Measurements from ENCODE around the gene LRRC32.

The LRRC32 gene

GRCh38 chr11:76700177-76701100 lies 29.9 kb upstream of the LRRC32 start:
- no peak overlapping the region for H3K4me3 ChIP-seq
- H3K27ac ChIP-seq: peak overlapping the region in 11 of 21 experiments; percentile 3 to 82 (median 59)

GRCh38 chr11:76699451-76700091 lies 29.0 kb upstream of the LRRC32 start:
- no peak overlapping the region for H3K4me3 ChIP-seq
- peak overlapping the region in 6 of 21 experiments; percentile 4 to 62 (median 20) for H3K27ac ChIP-seq

GRCh38 chr11:76698321-76699043 lies 27.9 kb upstream of the LRRC32 start:
- H3K4me3 ChIP-seq: no peak overlapping the region
- peak overlapping the region in 2 of 21 experiments; percentile 46 to 62 for H3K27ac ChIP-seq

- no peak overlapping the region for H3K27ac ChIP-seq
- H3K4me3 ChIP-seq: no peak overlapping the region
These were observed 26.2 kb upstream of the LRRC32 start for GRCh38 chr11:76696756-76697155.

DNA sequence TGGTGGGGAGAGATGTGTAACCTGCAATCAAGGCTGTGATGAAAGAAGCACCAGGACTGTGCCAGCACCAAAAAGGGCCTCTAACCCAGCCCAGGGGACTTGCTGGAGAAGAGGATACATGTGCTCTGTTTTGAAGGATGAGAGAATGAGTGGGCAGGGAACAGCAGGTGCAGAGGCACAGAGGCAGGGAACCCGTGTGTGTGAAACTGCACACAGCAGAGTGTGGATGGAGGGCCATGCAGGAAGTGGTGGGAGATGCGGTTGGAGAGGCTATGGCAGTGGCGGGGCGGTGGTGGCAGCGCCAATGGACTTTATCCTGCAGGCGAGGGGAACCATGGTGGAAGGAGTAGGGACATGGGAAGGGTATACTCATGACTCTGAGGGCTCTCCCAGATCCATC lies 25.2 kb upstream of the LRRC32 start:
- no peak overlapping the region for H3K4me3 ChIP-seq
- no peak overlapping the region for H3K27ac ChIP-seq

DNA sequence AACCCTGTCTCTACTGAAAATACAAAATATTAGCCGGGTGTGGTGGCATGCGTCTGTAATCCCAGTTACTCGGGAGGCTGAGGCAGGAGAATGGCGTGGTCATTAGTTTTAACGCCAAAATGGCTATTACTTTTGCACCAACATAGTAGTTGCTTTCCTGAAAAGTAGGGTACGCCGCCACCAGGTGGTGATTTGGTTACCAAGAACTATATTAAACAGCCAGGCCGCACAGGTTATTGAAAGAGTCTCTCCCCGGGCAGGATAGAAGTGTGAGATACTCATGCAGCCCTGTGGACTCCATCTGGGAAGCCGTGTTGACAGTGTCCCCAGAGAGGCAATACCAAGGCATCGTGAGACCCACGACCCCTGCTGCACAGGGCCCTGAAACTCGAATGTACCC lies 24.6 kb upstream of the LRRC32 start:
- no peak overlapping the region for H3K4me3 ChIP-seq
- no peak overlapping the region for H3K27ac ChIP-seq

DNA sequence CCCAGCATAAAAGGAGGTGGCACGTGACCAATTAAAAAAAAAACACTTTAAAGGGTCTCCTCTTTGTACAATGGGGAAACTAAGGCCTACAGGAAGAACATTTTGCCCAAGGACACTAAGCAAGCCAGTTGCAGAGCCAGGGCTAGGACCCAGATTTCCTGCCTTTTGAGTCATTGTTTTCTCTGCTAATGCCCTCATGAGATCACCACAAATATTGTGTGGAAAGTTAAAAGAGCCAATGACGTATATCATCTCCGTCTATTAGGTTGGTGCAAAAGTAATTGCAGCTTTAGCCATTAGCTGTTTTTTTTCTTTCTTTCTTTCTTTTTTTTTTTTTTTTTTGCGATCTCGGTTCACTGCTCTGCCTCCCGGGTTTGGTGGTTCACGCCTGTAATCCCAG lies 24.1 kb upstream of the LRRC32 start:
- no peak overlapping the region for H3K4me3 ChIP-seq
- H3K27ac ChIP-seq: no peak overlapping the region

- H3K4me3 ChIP-seq: no peak overlapping the region
- H3K27ac ChIP-seq: no peak overlapping the region
These were observed 23.3 kb upstream of the LRRC32 start for GRCh38 chr11:76693806-76694205.

DNA sequence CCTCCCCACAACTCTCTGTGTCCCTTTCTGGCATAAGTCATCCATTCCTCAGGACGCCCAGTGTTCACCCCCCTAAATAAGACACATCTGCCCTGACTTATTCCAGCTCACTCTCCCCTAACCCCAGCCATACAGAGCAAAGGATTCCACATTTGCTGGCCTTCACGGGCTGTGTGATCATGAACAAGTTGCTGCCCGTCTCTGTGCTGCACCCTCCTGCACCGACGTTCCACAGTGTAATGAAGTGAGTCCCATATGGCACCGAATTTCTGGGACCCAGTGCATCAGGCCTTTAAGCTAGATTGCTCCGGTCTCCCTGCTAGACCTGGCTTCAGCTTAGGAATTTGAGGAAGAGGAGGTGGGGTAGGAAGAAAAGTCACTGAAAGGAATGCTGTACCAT lies 22.4 kb upstream of the LRRC32 start:
- Histone ChIP-seq H3K27ac (no peak overlapping the region), H3K4me3 (no peak overlapping the region)

GRCh38 chr11:76691655-76692054 lies 21.1 kb upstream of the LRRC32 start:
- no peak overlapping the region for H3K27ac ChIP-seq
- H3K4me3 ChIP-seq: no peak overlapping the region

GRCh38 chr11:76690736-76691135 lies 20.2 kb upstream of the LRRC32 start:
- Histone ChIP-seq H3K27ac (no peak overlapping the region), H3K4me3 (no peak overlapping the region)

GRCh38 chr11:76689313-76690260 lies 19.0 kb upstream of the LRRC32 start:
- no peak overlapping the region for H3K4me3 ChIP-seq
- no peak overlapping the region for H3K27ac ChIP-seq

- no peak overlapping the region for H3K4me3 ChIP-seq
- H3K27ac ChIP-seq: no peak overlapping the region
These were observed 17.6 kb upstream of the LRRC32 start for GRCh38 chr11:76688146-76688545.

- Histone ChIP-seq H3K4me3 (no peak overlapping the region), H3K27ac (peak overlapping the region in 1 of 21 experiments; percentile 1)
These were observed 15.9 kb upstream of the LRRC32 start for GRCh38 chr11:76686261-76687079.

DNA sequence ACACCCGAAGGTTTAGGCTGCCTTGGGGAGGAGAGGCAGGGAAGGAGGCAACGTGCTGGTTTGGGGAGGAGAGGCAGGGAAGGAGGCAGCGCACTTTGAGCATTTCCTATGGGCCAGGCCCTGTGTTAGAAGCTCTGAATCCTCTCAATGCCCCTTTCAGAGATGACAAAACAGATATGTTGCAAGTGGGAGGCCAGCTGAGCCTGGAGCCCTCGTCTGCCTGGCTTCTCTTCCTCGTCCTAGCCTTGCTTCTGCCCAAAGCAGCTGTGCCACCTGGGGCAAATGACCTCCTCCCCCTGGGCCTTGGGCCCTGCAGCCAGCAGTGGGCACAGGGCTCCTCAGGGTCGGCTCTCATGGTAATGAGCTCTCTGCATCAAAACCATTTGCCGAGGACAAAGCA lies 15.3 kb upstream of the LRRC32 start:
- Histone ChIP-seq H3K4me3 (no peak overlapping the region), H3K27ac (no peak overlapping the region)

DNA sequence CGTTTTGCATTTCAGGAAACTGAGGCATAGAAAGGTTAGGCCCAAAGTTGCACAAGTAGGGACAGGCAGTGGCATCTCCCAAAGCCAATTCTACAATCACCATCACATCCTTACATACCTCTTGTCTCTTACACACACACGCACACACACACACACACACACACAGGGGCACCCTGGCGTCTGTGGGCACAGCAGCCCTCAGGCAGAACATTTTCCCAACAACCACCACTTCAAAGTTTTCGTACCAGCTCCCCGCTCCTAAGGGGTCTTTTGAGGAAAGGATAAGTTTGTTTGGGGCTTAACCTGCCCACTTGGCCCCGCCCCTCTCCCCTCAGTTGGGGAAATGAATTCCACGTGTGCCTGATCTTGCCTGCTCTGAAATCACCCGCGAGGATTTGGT lies 14.7 kb upstream of the LRRC32 start:
- Histone ChIP-seq H3K27ac (no peak overlapping the region), H3K4me3 (no peak overlapping the region)

DNA sequence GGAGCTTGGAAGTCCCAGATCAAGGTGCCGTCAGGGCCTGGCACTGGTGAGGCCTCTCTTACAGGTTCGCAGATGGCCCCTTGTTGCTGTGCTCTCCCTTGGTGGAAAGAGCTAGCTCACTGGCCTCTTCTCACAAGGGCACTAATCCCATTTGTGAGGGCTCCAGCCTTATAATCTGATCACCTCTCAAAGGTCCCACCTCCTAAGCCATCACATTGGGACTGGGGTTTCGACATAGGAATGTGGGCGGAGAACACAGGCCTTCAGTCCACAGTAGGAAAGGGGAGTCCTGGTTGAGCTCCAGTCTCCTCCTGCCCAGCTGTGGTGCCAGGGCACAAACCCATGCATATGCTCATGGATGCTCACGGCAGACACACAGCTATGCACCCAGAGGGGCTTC lies 14.0 kb upstream of the LRRC32 start:
- no peak overlapping the region for H3K4me3 ChIP-seq
- H3K27ac ChIP-seq: no peak overlapping the region
